Suprapubic skin (tissue), 3 donors: ENCODE measurements around the gene CRTC3.

ENCODE experiments used
- POLR2AphosphoS5 ChIP-seq, 3 donors: sonication (generic); formaldehyde crosslinking; IDR thresholded peaks; one replicate each; pipeline ENCODE4 v1.6.1; 2017; ENCODE audit warnings: antibody characterized with exemption in 3 of 3
- TF ChIP-seq, protein P1 (sequence below), 2 donors: fragments of 200-600 bp in 1 of 2; fragments of 450-650 bp in 1 of 2; sonication (generic) in 1 of 2; IDR thresholded peaks; one replicate each; pipeline ENCODE4 v1.5.1; 2016 to 2019; ENCODE audit warnings: antibody characterized with exemption in 2 of 2, mild to moderate bottlenecking in 1 of 2, moderate library complexity in 1 of 2

DNA sequence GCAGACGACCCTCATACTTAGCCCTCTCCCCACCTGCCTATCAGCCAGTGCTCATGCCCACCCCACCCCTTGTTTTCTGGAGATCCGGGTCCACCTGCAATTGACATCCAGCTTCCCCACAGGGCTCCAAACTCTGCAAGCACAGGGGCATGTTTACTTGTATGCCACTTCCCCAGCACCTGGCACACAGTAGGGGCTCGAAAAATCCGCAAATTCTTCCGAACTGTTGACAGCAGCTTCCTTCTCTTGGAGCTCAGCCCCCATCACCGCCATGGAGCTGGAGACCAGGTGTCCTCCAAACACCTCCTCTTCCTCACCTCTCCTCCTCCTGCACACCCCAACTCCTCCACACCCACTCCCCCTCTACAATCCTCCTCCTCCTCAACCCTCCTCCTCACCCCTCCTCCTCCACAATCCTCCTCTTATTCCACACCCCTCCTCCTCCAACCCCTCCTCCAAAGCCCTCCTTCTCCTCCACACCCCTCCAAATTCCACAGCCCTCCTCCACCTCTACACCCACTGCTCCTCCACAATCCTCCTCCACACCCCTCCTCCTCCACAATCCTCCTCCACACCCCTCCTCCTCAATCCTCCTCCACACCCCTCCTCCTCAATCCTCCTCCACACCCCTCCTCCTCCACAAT lies 117.1 kb downstream of the CRTC3 start:
- TF ChIP-seq, protein P1, sequence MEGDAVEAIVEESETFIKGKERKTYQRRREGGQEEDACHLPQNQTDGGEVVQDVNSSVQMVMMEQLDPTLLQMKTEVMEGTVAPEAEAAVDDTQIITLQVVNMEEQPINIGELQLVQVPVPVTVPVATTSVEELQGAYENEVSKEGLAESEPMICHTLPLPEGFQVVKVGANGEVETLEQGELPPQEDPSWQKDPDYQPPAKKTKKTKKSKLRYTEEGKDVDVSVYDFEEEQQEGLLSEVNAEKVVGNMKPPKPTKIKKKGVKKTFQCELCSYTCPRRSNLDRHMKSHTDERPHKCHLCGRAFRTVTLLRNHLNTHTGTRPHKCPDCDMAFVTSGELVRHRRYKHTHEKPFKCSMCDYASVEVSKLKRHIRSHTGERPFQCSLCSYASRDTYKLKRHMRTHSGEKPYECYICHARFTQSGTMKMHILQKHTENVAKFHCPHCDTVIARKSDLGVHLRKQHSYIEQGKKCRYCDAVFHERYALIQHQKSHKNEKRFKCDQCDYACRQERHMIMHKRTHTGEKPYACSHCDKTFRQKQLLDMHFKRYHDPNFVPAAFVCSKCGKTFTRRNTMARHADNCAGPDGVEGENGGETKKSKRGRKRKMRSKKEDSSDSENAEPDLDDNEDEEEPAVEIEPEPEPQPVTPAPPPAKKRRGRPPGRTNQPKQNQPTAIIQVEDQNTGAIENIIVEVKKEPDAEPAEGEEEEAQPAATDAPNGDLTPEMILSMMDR (IDR thresholded peaks at IDR 0.05), result no peak
- TF ChIP-seq POLR2AphosphoS5 (IDR thresholded peaks at IDR 0.05), result no peak
